OCI-LY1 (cell line): Measurements from ENCODE around the gene TCIRG1.

Experiments used
- H2AFZ ChIP-seq: fragments of 200-600 bp; sonication (generic), shearing (Covaris generic); 2 replicates; pipeline ENCODE4 v1.6.0; 2014; ENCODE audit warnings: antibody characterized with exemption, mild to moderate bottlenecking, low read length
- H3F3A ChIP-seq: fragments of 200-600 bp; sonication (generic), shearing (Covaris generic); 2 replicates; pipeline ENCODE4 v1.6.0; 2014; ENCODE audit warnings: mild to moderate bottlenecking, antibody characterized with exemption, low read length, moderate library complexity; ENCODE audit not compliant: insufficient read depth
- H3K27ac ChIP-seq: fragments of 200-600 bp; sonication (generic); 2 replicates; pipeline ENCODE4 v1.5.1; 2014; ENCODE audit warnings: low read length, mixed run types, mild to moderate bottlenecking, low read depth; ENCODE audit not compliant: poor library complexity, severe bottlenecking
- H3K27me3 ChIP-seq: fragments of 200-600 bp; sonication (generic); 2 replicates; pipeline ENCODE4 v1.6.0; 2014; ENCODE audit warnings: antibody characterized with exemption, mild to moderate bottlenecking, low read length, moderate library complexity; ENCODE audit not compliant: insufficient read depth
- H3K36me3 ChIP-seq: fragments of 200-600 bp; sonication (generic); 2 replicates; pipeline ENCODE4 v1.6.1; 2014; ENCODE audit warnings: mild to moderate bottlenecking, antibody characterized with exemption, low read length, moderate library complexity, mixed read lengths; ENCODE audit not compliant: insufficient read depth
- H3K4me1 ChIP-seq: fragments of 200-600 bp; sonication (generic); 2 replicates; pipeline ENCODE4 v1.5.1; 2014; ENCODE audit warnings: mild to moderate bottlenecking, low read length, moderate library complexity; ENCODE audit not compliant: insufficient read depth, severe bottlenecking
- H3K4me2 ChIP-seq: fragments of 200-600 bp; sonication (generic), shearing (Covaris generic); 2 replicates; pipeline ENCODE4 v1.6.1; 2014; ENCODE audit warnings: low read length
- H3K4me3 ChIP-seq: fragments of 200-600 bp; sonication (generic); 2 replicates; pipeline ENCODE4 v1.5.1; 2014; ENCODE audit warnings: low read length, low read depth, mild to moderate bottlenecking, mixed read lengths; ENCODE audit not compliant: poor library complexity, severe bottlenecking
- H3K79me2 ChIP-seq: fragments of 200-600 bp; shearing (Covaris generic); 2 replicates; pipeline ENCODE4 v1.6.1; 2016; ENCODE audit warnings: mixed run types, low read length, mixed read lengths; ENCODE audit not compliant: insufficient read depth
- H3K9ac ChIP-seq: fragments of 200-600 bp; sonication (generic), shearing (Covaris generic); 2 replicates; pipeline ENCODE4 v1.6.1; 2014; ENCODE audit warnings: mild to moderate bottlenecking, low read length, mixed read lengths
- H3K9me2 ChIP-seq: fragments of 200-600 bp; sonication (generic), shearing (Covaris generic); 2 replicates; pipeline ENCODE4 v1.6.1; 2014; ENCODE audit warnings: low read depth, mild to moderate bottlenecking, low read length, mixed read lengths
- H3K9me3 ChIP-seq: fragments of 200-600 bp; shearing (Covaris generic); 2 replicates; pipeline ENCODE4 v1.6.1; 2014; ENCODE audit warnings: low read length, mixed read lengths
- H4K20me1 ChIP-seq: fragments of 200-600 bp; sonication (generic), shearing (Covaris generic); 2 replicates; pipeline ENCODE4 v1.6.0; 2016; ENCODE audit warnings: mild to moderate bottlenecking, low read length; ENCODE audit not compliant: insufficient read depth
- EZH2 ChIP-seq: fragments of 200-600 bp; sonication (generic), shearing (Covaris generic); IDR thresholded peaks from 2 replicates; pipeline ENCODE4 v1.8.0; 2017; ENCODE audit warnings: borderline replicate concordance, mixed run types, mild to moderate bottlenecking, antibody characterized with exemption, low read length, moderate library complexity, mixed read lengths
- TF ChIP-seq, protein P1 (sequence below): fragments of 200-600 bp; sonication (generic), shearing (Covaris generic); IDR thresholded peaks from 2 replicates; pipeline ENCODE4 v1.5.1; 2017; ENCODE audit warnings: mild to moderate bottlenecking, antibody characterized with exemption, low read length, moderate library complexity, mixed read lengths

TCIRG1 gene

GRCh38 chr11:68016904-68017817 lies 21.7 kb upstream of the TCIRG1 start:
- H3K27ac ChIP-seq, result no peak overlapping the region
- H3K79me2 ChIP-seq, result no peaks in the 10 kb centered on the region
- peaks cover 5% of the 10 kb centered on the region for H3K27me3 ChIP-seq
- H3K9me3 ChIP-seq, result no peaks in the 10 kb centered on the region
- no peaks in the 10 kb centered on the region for H3K4me1 ChIP-seq
- no peak overlapping the region for H2AFZ ChIP-seq
- H3K9ac ChIP-seq, result no peak overlapping the region
- no peak overlapping the region for H3K4me3 ChIP-seq
- H3K9me2 ChIP-seq, result no peaks in the 10 kb centered on the region
- no peak overlapping the region for H3K4me2 ChIP-seq
- TF ChIP-seq EZH2, result no peak
- TF ChIP-seq, protein P1, sequence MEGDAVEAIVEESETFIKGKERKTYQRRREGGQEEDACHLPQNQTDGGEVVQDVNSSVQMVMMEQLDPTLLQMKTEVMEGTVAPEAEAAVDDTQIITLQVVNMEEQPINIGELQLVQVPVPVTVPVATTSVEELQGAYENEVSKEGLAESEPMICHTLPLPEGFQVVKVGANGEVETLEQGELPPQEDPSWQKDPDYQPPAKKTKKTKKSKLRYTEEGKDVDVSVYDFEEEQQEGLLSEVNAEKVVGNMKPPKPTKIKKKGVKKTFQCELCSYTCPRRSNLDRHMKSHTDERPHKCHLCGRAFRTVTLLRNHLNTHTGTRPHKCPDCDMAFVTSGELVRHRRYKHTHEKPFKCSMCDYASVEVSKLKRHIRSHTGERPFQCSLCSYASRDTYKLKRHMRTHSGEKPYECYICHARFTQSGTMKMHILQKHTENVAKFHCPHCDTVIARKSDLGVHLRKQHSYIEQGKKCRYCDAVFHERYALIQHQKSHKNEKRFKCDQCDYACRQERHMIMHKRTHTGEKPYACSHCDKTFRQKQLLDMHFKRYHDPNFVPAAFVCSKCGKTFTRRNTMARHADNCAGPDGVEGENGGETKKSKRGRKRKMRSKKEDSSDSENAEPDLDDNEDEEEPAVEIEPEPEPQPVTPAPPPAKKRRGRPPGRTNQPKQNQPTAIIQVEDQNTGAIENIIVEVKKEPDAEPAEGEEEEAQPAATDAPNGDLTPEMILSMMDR, result no peak
- no peaks in the 10 kb centered on the region for H3F3A ChIP-seq
- no peaks in the 10 kb centered on the region for H3K36me3 ChIP-seq
- H4K20me1 ChIP-seq, result no peaks in the 10 kb centered on the region

GRCh38 chr11:68017980-68018729 lies 20.7 kb upstream of the TCIRG1 start:
- no peaks in the 10 kb centered on the region for H4K20me1 ChIP-seq
- TF ChIP-seq, protein P1, result no peak
- TF ChIP-seq EZH2, result no peak
- H3K4me2 ChIP-seq, result no peak overlapping the region
- no peak overlapping the region for H3K27ac ChIP-seq
- H3K9ac ChIP-seq, result no peak overlapping the region
- peaks cover 5% of the 10 kb centered on the region for H3K27me3 ChIP-seq
- H3K79me2 ChIP-seq, result no peaks in the 10 kb centered on the region
- no peak overlapping the region for H3K4me3 ChIP-seq
- no peaks in the 10 kb centered on the region for H3K9me2 ChIP-seq
- H2AFZ ChIP-seq, result no peak overlapping the region
- H3K36me3 ChIP-seq, result no peaks in the 10 kb centered on the region
- H3K4me1 ChIP-seq, result no peaks in the 10 kb centered on the region
- H3K9me3 ChIP-seq, result no peaks in the 10 kb centered on the region
- H3F3A ChIP-seq, result no peaks in the 10 kb centered on the region

GRCh38 chr11:68018730-68019190 lies 20.1 kb upstream of the TCIRG1 start:
- Histone ChIP-seq H3K27me3 (peaks cover 5% of the 10 kb centered on the region), H3K4me3 (no peak overlapping the region), H3K36me3 (no peaks in the 10 kb centered on the region), H3K9me3 (no peaks in the 10 kb centered on the region), H3K9me2 (no peaks in the 10 kb centered on the region), H3K4me2 (no peak overlapping the region), H3K4me1 (no peaks in the 10 kb centered on the region), H3K79me2 (no peaks in the 10 kb centered on the region), H3F3A (no peaks in the 10 kb centered on the region), H3K27ac (no peak overlapping the region), H2AFZ (no peak overlapping the region), H3K9ac (no peak overlapping the region), H4K20me1 (no peaks in the 10 kb centered on the region)
- TF ChIP-seq, protein P1, result no peak
- no peak for TF ChIP-seq EZH2
